SKM-1 treated with dmso at 0.1 percent for 144 hours (cell line): ENCODE results near the gene ATP8B1.

Source experiments
- DNase-seq: peaks from one replicate; lab custom pipeline; 2025; ENCODE audit not compliant: unreplicated experiment; lab: John Stamatoyannopoulos, UW

ATP8B1 gene

GRCh38 chr18:57819671-57820460 is 16.8 kb upstream of the ATP8B1 start:
- DNase-seq = no peak

- no peak for DNase-seq
Measured at GRCh38 chr18:57819119-57819518, 16.0 kb upstream of the ATP8B1 start.

GRCh38 chr18:57816208-57816954 is 13.3 kb upstream of the ATP8B1 start:
- DNase-seq = no peak

- no peak for DNase-seq
Measured at GRCh38 chr18:57814555-57814954, 11.4 kb upstream of the ATP8B1 start.

GRCh38 chr18:57813245-57813644 is 10.1 kb upstream of the ATP8B1 start:
- DNase-seq = no peak

- no peak for DNase-seq
Measured at GRCh38 chr18:57812126-57812477, 9.0 kb upstream of the ATP8B1 start.

- no peak for DNase-seq
Measured at GRCh38 chr18:57811477-57812125, 8.5 kb upstream of the ATP8B1 start.

- no peak for DNase-seq
Measured at GRCh38 chr18:57809190-57809589, 6.1 kb upstream of the ATP8B1 start.

- DNase-seq = no peak
Measured at GRCh38 chr18:57807336-57808117, 4.4 kb upstream of the ATP8B1 start.

- no peak for DNase-seq
Measured at GRCh38 chr18:57806978-57807285, 3.8 kb upstream of the ATP8B1 start.

- DNase-seq = no peak
Measured at GRCh38 chr18:57806201-57806977, 3.3 kb upstream of the ATP8B1 start.

GRCh38 chr18:57805117-57805516 is 2.0 kb upstream of the ATP8B1 start:
- DNase-seq = no peak

GRCh38 chr18:57804557-57804956 is 1.4 kb upstream of the ATP8B1 start:
- DNase-seq = no peak

- DNase-seq = no peak
Measured at GRCh38 chr18:57802213-57803102, 657 bp downstream of the ATP8B1 start.

GRCh38 chr18:57801761-57802212 is 1.3 kb downstream of the ATP8B1 start:
- no peak for DNase-seq

GRCh38 chr18:57801325-57801724 is 1.8 kb downstream of the ATP8B1 start:
- no peak for DNase-seq

- no peak for DNase-seq
Measured at GRCh38 chr18:57798713-57799373, 4.3 kb downstream of the ATP8B1 start.

- DNase-seq = no peak
Measured at GRCh38 chr18:57797209-57797651, 5.9 kb downstream of the ATP8B1 start.
